ENCODE data around the gene NRXN3.
"Not testable (repeated sequence)": the region's sequence is repeated elsewhere in the genome, so short reads cannot be mapped to it uniquely, and the experiment has no call there.

Gene NRXN3

DNA sequence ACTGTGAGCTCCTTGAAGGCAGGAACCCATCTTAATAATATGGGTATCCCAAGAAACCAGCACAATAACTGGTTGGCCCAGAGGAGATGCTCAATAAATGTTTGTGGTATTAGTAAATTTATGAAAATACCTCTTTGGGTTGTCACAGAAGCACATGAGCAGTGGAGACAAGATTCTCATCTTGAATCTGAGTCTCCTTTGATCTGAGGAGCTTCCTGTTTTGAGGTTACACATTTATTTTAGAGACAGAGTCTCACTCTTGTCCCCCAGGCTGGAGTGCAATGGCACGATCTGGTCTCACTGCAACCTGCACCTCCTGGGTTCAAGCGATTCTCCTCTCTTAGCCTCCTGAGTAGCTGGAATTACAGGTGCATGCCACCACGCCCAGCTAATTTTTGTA is 247.4 kb downstream of the NRXN3 start:
- no peak for DNase-seq

DNA sequence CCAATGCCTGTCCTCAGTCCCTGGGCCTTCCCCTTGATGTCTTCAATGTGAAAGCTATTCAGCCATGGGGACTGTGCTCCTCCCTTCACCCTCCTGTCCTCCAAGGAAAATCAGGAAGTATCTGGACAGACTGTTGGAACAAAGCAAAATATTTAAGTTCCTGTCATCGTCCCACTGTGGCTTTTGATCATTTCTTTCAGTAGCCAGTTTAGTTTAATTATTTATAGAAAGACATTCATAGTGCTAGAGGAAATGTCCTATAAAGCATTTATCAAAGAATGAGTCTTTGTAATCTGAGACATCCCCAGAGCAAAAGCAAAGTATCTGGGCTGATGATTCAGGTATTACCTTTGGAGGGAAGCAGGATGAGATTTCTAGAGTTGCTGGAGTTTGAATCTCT is 254.1 kb downstream of the NRXN3 start:
- DNase-seq, result no peak

DNA sequence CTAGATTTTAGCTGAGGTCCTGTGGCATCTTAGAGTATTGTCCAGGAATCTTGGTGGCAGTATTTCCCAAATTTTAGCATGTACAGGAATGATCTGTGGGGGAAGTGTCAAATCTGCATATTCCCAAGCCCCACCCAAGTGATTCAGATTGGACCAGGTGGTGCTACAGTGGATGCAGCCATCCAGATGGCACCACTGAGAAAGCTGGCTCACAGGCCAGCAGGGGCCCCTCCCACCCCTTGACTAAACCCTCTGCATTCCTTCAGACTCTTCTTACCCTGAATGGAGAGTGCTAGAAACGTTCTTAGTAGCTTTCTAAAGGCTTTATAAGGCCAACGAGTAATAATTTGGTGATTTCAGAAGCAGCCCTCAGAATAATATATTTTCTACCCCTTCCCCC is 255.2 kb downstream of the NRXN3 start:
- DNase-seq, result no peak

DNA sequence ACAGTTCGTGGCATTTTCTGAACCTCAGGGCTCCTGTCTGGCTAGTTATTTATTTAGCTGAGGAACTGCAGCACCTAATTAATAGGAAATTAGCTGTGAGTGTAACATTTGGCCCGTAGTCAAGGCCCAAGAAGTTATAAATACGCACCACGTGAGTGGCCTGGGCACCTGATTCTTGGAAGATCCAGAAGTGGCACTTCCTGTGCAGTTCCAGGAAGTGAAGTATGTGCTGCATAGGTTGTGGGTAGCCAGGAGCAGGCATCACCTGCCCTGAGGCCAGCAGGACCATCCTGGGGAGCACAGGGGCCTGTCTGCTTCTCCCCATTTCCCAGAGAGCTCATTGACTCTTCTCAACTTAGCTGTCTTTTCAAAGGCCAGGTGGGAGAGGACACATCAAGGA is 255.6 kb downstream of the NRXN3 start:
- DNase-seq, result peak in 1 of 5 donors; percentile 3

DNA sequence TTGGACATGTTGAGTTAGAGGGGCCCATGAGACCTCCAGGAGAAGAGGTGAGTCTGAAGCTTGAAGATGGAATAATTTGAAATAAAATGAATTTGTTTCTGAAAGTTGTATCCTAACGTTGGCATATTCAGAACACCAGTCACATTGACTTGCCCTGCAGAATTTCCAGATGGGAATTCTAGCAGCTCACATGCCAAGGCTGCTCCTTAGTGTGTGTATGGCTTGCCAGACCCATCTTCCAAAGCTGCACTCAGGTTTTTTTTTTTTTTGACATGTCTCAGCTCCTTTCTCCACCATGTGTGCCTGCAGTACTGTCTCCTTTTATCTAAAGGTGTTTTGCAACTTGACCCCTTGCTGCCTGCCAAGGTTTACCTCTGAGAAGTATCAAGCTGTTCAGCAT is 261.9 kb downstream of the NRXN3 start:
- no peak for DNase-seq

DNA sequence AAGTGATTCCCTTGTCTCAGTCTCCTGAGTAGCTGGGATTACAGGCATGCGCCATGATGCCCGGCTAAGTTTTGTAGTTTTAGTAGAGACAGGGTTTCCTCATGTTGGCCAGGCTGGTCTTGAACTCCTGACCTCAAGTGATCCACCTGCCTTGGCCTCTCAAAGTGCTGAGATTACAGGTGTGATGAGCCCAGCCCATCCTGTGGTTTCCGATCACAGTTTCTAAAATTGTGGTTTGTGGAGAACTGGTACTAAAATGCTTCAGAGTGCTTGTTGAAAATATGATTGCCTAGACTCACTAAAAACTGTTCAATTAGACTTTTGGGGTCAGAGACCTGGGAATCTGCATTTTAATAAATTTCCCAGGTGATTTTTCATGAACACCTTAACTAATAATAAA is 267.3 kb downstream of the NRXN3 start:
- not testable (repeated sequence) for DNase-seq

DNA sequence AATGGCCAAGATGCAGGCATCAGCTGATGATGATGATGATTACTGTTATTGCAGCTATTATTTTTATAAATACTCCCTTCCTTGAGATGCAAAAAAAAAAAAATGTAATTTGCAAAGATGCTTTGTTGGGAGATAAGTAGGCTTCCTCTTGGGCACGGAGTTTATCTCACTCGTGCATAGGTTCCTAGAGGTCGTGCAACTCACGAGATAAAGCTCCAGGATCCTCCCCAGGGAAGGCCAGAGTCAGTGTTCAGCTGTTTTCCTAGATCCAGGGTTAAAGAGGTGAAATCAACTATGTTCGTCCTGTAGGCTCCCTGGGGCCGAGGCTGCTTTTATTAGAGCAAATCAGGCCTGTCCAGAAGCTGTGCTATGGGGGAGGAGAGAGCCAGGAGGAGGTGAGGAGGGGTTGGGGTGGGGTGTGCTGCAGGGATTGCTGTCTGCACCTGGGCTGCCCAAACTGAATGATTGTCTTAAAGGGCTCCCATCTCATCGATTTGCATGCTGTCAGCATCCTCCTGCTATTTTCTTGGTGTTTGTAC is 270.3 kb downstream of the NRXN3 start:
- no peak for DNase-seq

DNA sequence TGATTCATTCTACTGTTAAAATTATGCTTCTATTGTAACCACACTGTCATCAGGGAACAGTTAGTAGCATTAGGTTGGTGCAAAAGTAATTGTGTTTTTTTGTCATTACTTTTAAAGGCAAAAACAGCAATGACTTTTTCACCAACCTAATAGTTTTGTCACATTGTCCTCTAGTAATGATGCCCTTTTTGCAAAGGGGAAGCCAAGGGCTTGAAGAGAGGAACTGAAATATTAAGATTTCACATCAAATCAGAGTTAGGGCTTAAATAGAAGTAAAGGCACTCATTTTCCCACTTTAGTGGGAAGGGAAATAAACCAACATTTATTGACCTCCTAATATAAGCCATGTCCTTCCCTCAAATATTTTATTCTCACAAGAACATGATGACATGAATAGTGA is 273.7 kb downstream of the NRXN3 start:
- DNase-seq, result no peak

DNA sequence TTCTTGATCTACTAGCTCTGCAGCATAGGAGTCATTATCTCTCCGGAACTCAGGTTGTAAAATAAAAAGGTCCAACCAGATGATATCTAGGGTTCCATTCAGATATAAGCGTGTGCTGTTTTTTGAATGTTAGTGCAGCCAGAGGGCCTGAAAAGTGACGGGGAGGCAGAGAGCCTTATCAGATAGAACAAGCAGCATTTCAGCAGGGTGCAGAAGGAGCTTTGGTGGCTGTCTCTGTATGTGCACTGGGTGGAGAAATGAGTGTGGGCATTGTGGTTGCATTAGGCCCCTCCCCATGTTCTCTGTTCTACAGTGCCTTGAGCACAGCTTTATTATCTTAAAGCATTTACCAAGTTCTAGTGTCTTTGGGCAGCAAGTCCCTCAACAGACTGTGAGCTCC is 275.1 kb downstream of the NRXN3 start:
- DNase-seq, result no peak

DNA sequence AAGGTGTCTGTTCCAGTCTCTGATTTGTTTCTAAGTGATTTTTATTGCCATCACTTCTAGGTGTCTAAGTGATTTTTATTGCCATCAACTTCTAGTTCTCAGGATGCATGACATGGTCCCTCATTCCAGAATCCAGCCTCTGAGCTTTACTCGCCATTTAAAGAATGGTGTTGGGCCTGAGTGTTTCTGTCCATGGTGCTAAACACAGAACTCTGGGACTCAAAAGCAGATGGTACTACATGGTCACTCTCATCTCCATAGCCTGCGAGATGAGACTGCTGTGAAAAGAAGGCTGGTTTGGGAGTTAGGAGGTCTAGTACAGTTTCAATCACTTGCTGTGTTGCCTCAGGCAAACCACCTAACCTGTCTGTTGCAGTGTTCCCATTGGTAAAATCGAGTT is 276.6 kb downstream of the NRXN3 start:
- no peak for DNase-seq

DNA sequence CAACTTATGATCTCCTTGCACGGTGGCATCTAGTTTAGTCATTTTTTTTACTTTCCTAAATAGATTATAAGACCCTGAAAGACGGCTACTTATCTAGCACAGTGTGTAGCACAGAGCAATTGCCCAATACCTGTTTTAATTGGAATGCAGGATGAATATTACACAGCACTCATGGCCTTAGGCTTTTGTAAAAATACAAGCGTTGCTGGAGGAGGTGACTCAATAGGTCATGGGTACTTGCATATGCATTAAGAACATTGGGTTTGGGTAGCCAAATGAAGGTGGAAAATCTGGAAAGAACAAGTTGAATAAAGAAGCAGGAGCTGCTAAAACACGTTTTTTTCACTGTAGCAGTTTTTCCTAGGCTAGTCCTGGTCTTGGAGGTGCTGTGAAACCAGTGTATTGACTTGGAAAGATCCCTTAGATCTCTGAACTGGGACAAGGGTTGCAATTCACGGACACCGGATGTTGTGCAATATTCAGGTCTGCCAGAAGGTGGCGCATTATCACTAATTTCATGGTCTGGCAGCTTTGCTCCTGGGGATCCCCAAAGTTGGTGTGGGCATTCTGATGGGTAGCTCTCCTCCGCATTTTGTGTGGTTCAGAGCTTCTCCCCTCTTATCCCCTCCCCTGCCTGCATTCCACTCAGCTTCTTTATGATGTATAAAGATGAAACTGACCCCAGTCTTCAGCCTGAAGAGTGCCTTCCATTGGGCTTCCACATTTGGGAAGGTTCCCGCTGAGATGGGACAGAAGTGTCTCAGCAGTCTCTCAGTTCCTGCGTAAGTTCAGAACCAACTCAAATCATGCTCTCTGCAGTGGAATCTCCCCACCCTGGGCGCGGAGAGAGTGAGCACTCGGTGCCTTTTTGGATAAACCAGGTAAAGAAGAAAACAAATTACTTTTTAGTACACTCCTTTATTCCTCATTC is 278.3 kb downstream of the NRXN3 start:
- DNase-seq, result peak in 1 of 5 donors; percentile 33

DNA sequence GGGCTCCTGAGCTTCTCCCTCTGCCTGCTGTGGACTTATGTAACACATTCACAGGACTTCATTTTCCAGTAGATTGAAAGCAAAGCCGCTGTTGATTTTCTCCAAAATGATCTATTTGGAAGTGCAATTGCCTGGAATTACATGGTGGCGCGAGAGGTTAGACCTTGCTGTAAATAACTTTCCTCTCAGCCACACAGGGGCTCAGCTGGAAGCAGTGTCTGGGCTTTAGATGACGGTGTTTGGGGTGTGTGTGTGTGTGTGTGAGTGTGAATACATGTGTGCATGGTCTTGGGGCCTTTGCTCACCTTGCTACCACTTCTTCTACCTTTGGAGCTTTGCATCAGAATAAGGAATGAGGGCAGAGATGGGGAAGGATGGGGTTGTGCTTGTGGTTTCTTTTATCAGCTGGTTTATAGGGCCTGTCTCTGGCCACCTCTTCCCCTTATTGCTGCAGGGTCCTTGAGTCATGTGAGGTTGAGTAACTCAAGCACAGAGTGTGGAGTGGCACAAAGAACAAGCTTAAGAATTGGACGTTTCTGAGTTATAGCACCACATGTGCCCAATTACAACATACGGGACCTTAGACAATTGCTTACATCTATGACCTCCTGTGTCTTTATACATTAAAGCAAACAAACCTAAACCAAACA is 280.6 kb downstream of the NRXN3 start:
- no peak for DNase-seq

DNA sequence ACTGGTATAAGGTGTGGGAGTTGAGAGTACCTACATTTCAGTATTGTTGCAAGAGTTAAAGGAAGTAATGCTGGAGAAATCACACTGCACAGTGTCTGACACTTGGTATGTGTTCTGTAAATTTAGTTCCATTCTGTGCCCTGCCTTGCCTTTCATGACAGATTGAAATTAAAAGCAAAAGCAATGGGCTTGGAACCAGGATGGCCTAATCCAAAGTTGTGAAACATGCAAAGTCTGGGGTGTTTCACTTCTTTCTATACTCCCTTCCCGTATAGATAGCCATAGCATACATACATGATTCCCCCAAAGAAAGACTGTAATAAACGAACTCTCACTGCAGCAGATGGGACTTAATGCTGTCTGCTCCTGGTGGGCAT is 281.1 kb downstream of the NRXN3 start:
- no peak for DNase-seq

DNA sequence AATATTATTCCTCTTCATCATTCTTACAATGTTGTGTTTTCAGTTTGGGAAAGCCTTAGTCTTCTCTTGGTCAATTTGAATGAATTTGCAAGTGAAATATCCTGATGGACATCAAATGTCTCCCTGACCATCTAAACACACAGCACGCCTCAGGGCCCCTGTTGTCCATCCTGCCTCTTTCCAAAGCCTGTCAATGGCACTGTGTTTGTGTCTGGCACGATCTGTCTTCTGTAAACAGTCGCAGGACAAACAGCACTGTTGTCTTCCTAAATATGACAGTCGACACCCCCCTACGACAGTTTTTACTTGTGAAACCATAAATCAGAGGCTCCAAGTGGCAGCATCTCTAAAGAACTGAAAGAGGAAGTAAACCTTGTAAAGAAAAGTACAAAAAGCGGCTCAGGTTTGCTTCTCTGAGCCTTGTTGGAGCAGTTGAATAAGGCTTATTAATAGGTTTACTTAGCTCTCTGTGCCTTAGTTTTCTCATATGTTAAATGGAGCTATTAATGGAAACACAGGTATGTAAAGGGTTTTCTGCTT is 285.8 kb downstream of the NRXN3 start:
- DNase-seq, result no peak

DNA sequence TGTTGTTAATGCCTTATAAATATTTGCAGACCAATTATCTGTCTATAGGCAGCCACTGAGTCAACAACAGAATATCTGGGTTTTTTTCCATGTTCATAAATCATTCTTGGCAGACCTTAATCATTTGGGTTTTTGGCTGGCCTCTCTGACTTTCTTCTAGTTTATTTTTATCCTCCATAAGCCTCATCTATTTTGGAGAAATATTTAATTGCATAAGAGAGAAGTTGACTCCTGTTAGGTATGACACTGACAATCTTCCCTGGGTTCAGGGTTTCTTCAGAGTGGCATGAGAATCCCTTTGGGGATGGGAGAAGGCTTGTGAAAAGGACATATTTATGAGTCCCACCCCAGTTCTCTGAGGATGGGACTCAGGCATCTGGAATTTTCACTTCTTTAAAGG is 299.8 kb downstream of the NRXN3 start:
- DNase-seq, result no peak

DNA sequence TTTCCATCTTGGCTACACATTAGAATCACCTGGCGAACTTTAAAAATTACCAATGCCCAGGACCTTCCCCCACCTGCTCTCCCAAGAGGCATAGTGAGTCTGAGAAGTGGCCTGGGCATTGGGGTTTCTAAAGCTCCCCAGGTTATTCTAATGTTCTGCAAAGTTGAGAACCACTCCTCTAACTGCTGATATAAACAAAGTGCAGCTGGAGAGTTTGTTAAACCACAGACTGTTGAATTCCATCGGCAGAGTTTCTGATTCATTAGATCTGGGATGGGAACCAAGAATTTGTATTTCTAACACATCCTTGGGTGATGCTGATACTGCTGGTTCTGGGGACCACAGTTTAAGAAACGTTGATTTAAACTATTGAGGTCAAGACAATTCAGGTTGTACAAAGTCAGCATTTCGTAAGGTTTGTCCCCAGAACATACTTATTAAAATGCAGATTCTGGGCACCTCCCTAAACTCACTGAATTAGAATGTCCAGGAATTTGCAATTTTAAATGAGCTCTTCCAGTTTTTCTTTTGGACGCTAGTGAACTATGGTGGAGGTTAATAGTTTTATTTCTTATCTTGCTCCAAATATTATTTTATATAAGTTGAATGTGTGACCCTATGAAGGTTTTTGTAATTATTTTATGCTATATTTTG is 309.1 kb downstream of the NRXN3 start:
- no peak for DNase-seq

DNA sequence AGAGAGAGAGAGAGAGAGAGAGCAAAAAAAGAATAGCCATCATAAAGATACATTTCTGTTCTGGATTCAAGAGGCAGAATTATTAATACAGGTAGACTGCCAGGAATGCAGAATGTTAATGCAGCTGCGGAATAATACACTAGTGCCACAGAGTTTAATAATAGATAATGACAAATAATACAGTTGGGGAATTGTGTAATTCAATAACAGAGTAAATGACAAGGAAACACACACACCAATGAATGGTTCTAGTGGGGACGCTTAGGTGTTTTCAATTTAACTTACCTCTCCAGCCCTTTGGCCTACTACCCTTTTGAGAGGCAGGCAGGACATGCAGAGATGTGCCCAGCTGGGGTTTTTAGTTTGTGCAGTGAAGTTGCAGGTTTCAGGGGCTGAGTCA is 313.9 kb downstream of the NRXN3 start:
- DNase-seq, result no peak

DNA sequence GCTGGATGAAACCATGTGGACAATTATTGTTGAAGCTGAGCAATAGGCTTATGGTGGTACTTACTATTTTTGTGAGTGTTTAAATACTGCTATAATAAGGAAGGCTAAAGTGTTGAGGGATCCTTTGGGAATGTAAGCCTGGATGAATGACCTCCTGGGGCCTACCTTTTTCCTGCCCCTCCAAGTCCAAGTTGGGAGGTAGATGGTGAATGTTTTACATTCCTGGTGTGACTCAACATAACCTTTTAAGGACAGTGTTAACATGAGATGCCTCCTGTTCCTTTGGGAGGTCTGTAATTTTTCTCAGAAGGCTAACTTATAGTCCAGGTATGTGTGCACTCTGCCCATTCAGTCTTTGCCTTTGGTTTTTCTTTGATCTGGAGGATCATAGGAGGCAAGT is 315.9 kb downstream of the NRXN3 start:
- DNase-seq, result no peak

DNA sequence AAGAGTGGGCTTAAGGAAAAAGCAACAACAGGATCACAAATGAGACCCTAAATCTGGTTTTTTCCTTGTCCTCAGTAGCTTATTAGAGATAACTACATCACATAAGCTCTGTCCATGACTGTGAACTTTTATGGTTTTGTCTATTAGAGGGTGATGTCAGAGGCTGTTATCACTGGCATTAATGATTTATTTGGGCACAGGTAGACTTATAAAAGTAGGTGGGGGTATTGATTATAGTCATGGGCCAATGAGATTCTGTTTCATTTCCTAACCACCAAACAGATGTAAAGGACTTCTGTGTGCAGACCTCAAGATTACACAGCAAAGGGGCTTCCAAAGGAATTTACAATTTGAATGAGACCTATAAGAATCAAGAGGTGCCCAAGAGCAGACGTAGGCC is 316.4 kb downstream of the NRXN3 start:
- DNase-seq, result no peak

DNA sequence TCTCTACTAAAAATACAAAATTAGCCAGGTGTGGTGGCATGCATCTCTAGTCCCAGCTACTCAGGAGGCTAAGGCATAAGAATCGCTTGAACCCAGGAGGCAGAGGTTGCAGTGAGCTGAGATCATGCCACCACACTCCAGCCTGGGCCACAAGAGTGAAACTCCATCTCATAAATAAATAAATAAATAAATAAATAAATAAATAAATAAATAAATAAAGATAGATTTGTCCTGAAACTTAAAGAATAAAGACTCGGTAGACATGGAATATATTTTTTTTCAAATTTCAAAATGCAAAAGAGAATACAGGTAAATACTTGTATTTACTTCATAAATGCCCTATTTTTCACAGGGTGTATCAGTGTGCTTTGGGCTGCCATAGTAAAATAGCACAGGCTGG is 317.4 kb downstream of the NRXN3 start:
- DNase-seq, result not testable (repeated sequence)

DNA sequence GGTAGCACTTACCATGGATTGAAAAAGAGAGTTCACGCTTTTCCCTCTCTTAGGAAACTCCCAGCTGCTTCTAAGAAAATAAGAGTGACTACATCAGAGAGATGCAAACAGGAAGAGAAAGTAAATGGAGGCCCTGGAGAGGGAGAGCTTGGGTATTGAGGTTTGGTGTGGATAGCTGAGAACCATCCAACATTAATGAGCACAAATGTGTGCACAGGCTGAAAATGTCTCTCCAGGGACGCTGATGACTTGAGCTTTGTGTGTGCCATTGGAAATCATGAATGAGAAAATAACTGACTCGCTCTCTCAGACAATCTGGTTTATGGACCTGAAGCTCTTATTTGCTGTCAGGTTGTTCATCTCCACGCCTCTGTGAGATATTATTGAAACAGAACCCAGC is 318.8 kb downstream of the NRXN3 start:
- DNase-seq, result no peak

DNA sequence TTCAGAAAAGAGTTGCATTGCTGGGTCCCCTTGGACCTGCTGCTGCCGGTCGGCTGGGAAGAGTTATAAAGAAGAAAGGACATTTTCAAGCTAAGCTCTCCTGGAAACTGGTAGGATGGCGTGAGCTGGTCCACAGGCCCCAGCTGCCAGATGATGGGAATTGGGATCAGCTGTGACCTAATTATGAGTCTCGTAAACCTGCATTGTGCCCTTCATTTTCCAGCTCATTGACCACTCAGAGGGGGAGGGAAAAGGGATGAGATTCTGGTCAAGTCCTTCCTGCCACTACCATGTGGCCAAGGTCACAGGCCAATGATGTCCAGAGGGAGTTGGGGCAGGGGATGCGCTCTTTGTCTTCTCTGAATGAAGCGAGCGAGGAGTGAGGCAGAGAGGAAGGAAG is 320.9 kb downstream of the NRXN3 start:
- no peak for DNase-seq

DNA sequence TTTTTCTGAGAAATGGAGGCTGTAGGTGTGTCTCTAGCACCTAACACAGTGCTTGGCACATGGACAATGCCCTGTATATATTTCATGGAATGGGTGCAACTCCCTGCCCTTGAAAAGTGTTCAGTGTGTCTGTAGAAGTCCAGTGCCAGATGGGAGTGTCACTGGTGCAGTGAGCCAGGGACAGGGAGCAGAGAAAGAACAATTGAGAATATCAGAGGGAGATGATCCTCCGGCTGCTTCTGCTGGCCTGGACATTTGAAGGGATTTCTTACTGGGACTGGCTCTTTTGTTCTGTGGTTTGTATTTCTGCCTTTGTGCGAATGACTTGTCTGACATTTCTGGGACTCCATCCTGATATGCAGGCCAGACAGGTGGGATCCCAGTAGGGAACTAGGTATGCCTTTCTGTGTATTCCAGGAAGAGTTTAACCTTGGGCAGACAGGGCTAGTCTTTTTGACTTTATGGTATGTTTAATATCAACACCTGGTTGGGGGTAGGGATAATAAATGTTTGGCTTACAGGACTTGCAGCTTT is 328.0 kb downstream of the NRXN3 start:
- no peak for DNase-seq
